Osteocyte (in vitro differentiated cells): ENCODE data around the gene TENM3. TPM values are rescaled to one million over a fixed set of nuclear protein-coding genes. Genes with fewer than 3 reads are reported as not detected.

Experiments used
- DNase-seq: peaks from one replicate; pipeline ENCODE4 v3.0.0; 2021; ENCODE audit warnings: mixed read lengths; ENCODE audit not compliant: unreplicated experiment; ENCODE audit errors: extremely low spot score
- H3K27ac Mint-ChIP-seq: one replicate; pipeline ENCODE4 v1.8.0; 2021; ENCODE audit warnings: mild to moderate bottlenecking, mixed read lengths; ENCODE audit not compliant: unreplicated experiment
- H3K27me3 Mint-ChIP-seq: one replicate; pipeline ENCODE4 v1.8.0; 2021; ENCODE audit warnings: mixed read lengths; ENCODE audit not compliant: unreplicated experiment
- H3K36me3 Mint-ChIP-seq: one replicate; pipeline ENCODE4 v1.8.0; 2021; ENCODE audit warnings: mixed read lengths; ENCODE audit not compliant: unreplicated experiment
- H3K4me1 Mint-ChIP-seq: one replicate; pipeline ENCODE4 v1.8.0; 2021; ENCODE audit warnings: mixed read lengths; ENCODE audit not compliant: unreplicated experiment
- H3K4me3 Mint-ChIP-seq: one replicate; pipeline ENCODE4 v1.8.0; 2021; ENCODE audit warnings: mild to moderate bottlenecking, moderate library complexity, mixed read lengths; ENCODE audit not compliant: unreplicated experiment
- H3K9me3 Mint-ChIP-seq: one replicate; pipeline ENCODE4 v1.8.0; 2021; ENCODE audit warnings: mixed read lengths; ENCODE audit not compliant: unreplicated experiment
- CTCF ChIP-seq: fragments of 200-600 bp; sonication (generic); IDR thresholded peaks from 2 replicates; pipeline ENCODE4 v1.5.0; 2021; ENCODE audit warnings: antibody characterized with exemption, mild to moderate bottlenecking, moderate library complexity
- total RNA-seq: library from RNA; stranded (reverse); gene quantifications from 2 replicates; pipeline ENCODE4 v1.2.1, GENCODE V29; 2021

The TENM3 gene
- total RNA-seq, 1 donor from 2014 or later, result 78.3 TPM

- Mint-ChIP-seq H3K9me3 (peaks cover 15% of the 10 kb centered on the region), H3K27ac (no peak overlapping the region), H3K27me3 (no peaks in the 10 kb centered on the region), H3K36me3 (peaks cover 6% of the 10 kb centered on the region), H3K4me3 (no peak overlapping the region), H3K4me1 (peaks cover 4% of the 10 kb centered on the region)
- no peak for DNase-seq
- TF ChIP-seq CTCF, result no peak
Observed at GRCh38 chr4:182416067-182416466, 172.9 kb downstream of the TENM3 start.

GRCh38 chr4:182418054-182418734, 175.0 kb downstream of the TENM3 start:
- TF ChIP-seq CTCF, result no peak
- peaks cover 4% of the 10 kb centered on the region for H3K36me3 Mint-ChIP-seq
- H3K27ac Mint-ChIP-seq, result no peak overlapping the region
- H3K4me1 Mint-ChIP-seq, result peaks cover 4% of the 10 kb centered on the region
- DNase-seq, result no peak
- no peak overlapping the region for H3K4me3 Mint-ChIP-seq
- peaks cover 9% of the 10 kb centered on the region for H3K9me3 Mint-ChIP-seq
- H3K27me3 Mint-ChIP-seq, result no peaks in the 10 kb centered on the region

- no peak for TF ChIP-seq CTCF
- DNase-seq, result no peak
- H3K27me3 Mint-ChIP-seq, result no peaks in the 10 kb centered on the region
- no peak overlapping the region for H3K27ac Mint-ChIP-seq
- no peak overlapping the region for H3K4me3 Mint-ChIP-seq
- H3K4me1 Mint-ChIP-seq, result peaks cover 6% of the 10 kb centered on the region
- H3K9me3 Mint-ChIP-seq, result no peaks in the 10 kb centered on the region
- H3K36me3 Mint-ChIP-seq, result no peaks in the 10 kb centered on the region
Observed at GRCh38 chr4:182420189-182420588, 177.0 kb downstream of the TENM3 start.

GRCh38 chr4:182421753-182422152, 178.6 kb downstream of the TENM3 start:
- DNase-seq, result no peak

GRCh38 chr4:182425302-182425701, 182.1 kb downstream of the TENM3 start:
- H3K4me3 Mint-ChIP-seq, result no peak overlapping the region

More at GRCh38 chr4:182421753-182422152, 178.6 kb downstream of the TENM3 start:
- Mint-ChIP-seq H3K27ac (no peak overlapping the region), H3K27me3 (no peaks in the 10 kb centered on the region), H3K9me3 (no peaks in the 10 kb centered on the region), H3K4me3 (no peak overlapping the region), H3K4me1 (peaks cover 8% of the 10 kb centered on the region), H3K36me3 (no peaks in the 10 kb centered on the region)
- no peak for TF ChIP-seq CTCF

More at GRCh38 chr4:182425302-182425701, 182.1 kb downstream of the TENM3 start:
- TF ChIP-seq CTCF, result no peak
- Mint-ChIP-seq H3K27ac (no peak overlapping the region), H3K9me3 (no peaks in the 10 kb centered on the region), H3K4me1 (peaks cover 15% of the 10 kb centered on the region), H3K36me3 (no peaks in the 10 kb centered on the region), H3K27me3 (no peaks in the 10 kb centered on the region)
- no peak for DNase-seq
